ENCODE data around the gene C1QTNF5.

- TF ChIP-seq, protein P1, sequence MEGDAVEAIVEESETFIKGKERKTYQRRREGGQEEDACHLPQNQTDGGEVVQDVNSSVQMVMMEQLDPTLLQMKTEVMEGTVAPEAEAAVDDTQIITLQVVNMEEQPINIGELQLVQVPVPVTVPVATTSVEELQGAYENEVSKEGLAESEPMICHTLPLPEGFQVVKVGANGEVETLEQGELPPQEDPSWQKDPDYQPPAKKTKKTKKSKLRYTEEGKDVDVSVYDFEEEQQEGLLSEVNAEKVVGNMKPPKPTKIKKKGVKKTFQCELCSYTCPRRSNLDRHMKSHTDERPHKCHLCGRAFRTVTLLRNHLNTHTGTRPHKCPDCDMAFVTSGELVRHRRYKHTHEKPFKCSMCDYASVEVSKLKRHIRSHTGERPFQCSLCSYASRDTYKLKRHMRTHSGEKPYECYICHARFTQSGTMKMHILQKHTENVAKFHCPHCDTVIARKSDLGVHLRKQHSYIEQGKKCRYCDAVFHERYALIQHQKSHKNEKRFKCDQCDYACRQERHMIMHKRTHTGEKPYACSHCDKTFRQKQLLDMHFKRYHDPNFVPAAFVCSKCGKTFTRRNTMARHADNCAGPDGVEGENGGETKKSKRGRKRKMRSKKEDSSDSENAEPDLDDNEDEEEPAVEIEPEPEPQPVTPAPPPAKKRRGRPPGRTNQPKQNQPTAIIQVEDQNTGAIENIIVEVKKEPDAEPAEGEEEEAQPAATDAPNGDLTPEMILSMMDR (IDR thresholded peaks at IDR 0.05; ENCODE audit: poor library complexity, severe bottlenecking), result no peak
- no peak for TF ChIP-seq EP300 (conservative IDR thresholded peaks at IDR 0.05; ENCODE audit: poor library complexity, severe bottlenecking)
- TF ChIP-seq, protein P2, sequence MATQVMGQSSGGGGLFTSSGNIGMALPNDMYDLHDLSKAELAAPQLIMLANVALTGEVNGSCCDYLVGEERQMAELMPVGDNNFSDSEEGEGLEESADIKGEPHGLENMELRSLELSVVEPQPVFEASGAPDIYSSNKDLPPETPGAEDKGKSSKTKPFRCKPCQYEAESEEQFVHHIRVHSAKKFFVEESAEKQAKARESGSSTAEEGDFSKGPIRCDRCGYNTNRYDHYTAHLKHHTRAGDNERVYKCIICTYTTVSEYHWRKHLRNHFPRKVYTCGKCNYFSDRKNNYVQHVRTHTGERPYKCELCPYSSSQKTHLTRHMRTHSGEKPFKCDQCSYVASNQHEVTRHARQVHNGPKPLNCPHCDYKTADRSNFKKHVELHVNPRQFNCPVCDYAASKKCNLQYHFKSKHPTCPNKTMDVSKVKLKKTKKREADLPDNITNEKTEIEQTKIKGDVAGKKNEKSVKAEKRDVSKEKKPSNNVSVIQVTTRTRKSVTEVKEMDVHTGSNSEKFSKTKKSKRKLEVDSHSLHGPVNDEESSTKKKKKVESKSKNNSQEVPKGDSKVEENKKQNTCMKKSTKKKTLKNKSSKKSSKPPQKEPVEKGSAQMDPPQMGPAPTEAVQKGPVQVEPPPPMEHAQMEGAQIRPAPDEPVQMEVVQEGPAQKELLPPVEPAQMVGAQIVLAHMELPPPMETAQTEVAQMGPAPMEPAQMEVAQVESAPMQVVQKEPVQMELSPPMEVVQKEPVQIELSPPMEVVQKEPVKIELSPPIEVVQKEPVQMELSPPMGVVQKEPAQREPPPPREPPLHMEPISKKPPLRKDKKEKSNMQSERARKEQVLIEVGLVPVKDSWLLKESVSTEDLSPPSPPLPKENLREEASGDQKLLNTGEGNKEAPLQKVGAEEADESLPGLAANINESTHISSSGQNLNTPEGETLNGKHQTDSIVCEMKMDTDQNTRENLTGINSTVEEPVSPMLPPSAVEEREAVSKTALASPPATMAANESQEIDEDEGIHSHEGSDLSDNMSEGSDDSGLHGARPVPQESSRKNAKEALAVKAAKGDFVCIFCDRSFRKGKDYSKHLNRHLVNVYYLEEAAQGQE (IDR thresholded peaks at IDR 0.05; ENCODE audit: borderline replicate concordance), result no peak
- no peak for TF ChIP-seq POLR2AphosphoS5 (IDR thresholded peaks at IDR 0.05)
- no peak for TF ChIP-seq EZH2 (IDR thresholded peaks at IDR 0.05; ENCODE audit: borderline replicate concordance, insufficient read depth, low read length, poor library complexity, severe bottlenecking)
- TF ChIP-seq RAD21 (conservative IDR thresholded peaks at IDR 0.05), result no peak
- TF ChIP-seq TAF1 (IDR thresholded peaks at IDR 0.05; ENCODE audit: low read depth), result no peak
These were observed 18.3 kb downstream of the C1QTNF5 start for GRCh38 chr11:119322360-119322739.
